CD14-positive monocyte (primary cell): ENCODE results near the gene GCNA. TPM values are rescaled to one million over a fixed set of nuclear protein-coding genes. Genes with fewer than 3 reads are reported as not detected.

ENCODE experiments used
- DNase-seq, 3 donors: peaks; one replicate each; pipeline ENCODE4 v3.0.0-alpha.2; 2011 to 2022
- H2AFZ ChIP-seq: 2 replicates; pipeline ENCODE4 v1.6.0; 2012; ENCODE audit warnings: mild to moderate bottlenecking, low read depth, low read length, inconsistent platforms; ENCODE audit not compliant: insufficient read depth, poor library complexity, severe bottlenecking
- H3K27ac ChIP-seq, 2 donors: 1 replicate in 1 of 2; 2 replicates in 1 of 2; pipeline ENCODE4 v1.5.1; 2012 to 2013; ENCODE audit warnings: low read length in 2 of 2, control low read depth in 1 of 2, inconsistent platforms in 1 of 2, low read depth in 1 of 2, mild to moderate bottlenecking in 1 of 2
- H3K27me3 ChIP-seq, 2 donors: one replicate each; pipeline versions ENCODE4 v1.6.0 to v1.6.1; 2011 to 2013; ENCODE audit warnings: low read length in 2 of 2; ENCODE audit not compliant: control insufficient read depth in 2 of 2, insufficient read depth in 2 of 2
- H3K36me3 ChIP-seq, 2 donors: replicated peaks in 1 of 2; 1 replicate in 1 of 2; 2 replicates in 1 of 2; pipeline versions ENCODE4 v1.5.1 to v1.6.1; 2012 to 2013; ENCODE audit warnings: low read length in 2 of 2, control low read depth in 1 of 2, inconsistent platforms in 1 of 2, mild to moderate bottlenecking in 1 of 2; ENCODE audit not compliant: insufficient read depth in 2 of 2, control insufficient read depth in 1 of 2
- H3K4me1 ChIP-seq, 2 donors: 1 replicate in 1 of 2; 2 replicates in 1 of 2; pipeline versions ENCODE4 v1.5.1 to v1.6.1; 2012 to 2013; ENCODE audit warnings: low read length in 2 of 2, control low read depth in 1 of 2, inconsistent platforms in 1 of 2, mild to moderate bottlenecking in 1 of 2, moderate library complexity in 1 of 2; ENCODE audit not compliant: insufficient read depth in 2 of 2, control insufficient read depth in 1 of 2
- H3K4me2 ChIP-seq: replicated peaks from 2 replicates; pipeline ENCODE3; 2012; ENCODE audit warnings: low read length, moderate library complexity, mild to moderate bottlenecking; ENCODE audit not compliant: poor library complexity, severe bottlenecking; ENCODE audit errors: extremely low read depth
- H3K4me3 ChIP-seq, 3 experiments: fragments of 200-600 bp in 1 of 3; sonication (generic) in 1 of 3; replicated peaks in 1 of 3; 1 replicate in 2 of 3; 2 replicates in 1 of 3; pipeline ENCODE4 v1.5.1; 2011 to 2013; ENCODE audit warnings: low read length in 3 of 3, mild to moderate bottlenecking in 3 of 3, control low read depth in 2 of 3, low read depth in 2 of 3, inconsistent platforms in 1 of 3, moderate library complexity in 1 of 3
- H3K79me2 ChIP-seq: 2 replicates; pipeline ENCODE4 v1.6.0; 2012; ENCODE audit warnings: mild to moderate bottlenecking, control low read depth, inconsistent platforms, low read length, moderate library complexity; ENCODE audit not compliant: insufficient read depth
- H3K9ac ChIP-seq: 2 replicates; pipeline ENCODE4 v1.6.0; 2017; ENCODE audit warnings: low read length, mild to moderate bottlenecking; ENCODE audit not compliant: insufficient read depth, poor library complexity, severe bottlenecking
- H3K9me3 ChIP-seq, 2 donors: replicated peaks in 1 of 2; 1 replicate in 1 of 2; 2 replicates in 1 of 2; pipeline versions ENCODE4 v1.5.1 to v1.6.1; 2012 to 2013; ENCODE audit warnings: low read length in 2 of 2, control low read depth in 1 of 2; ENCODE audit not compliant: control insufficient read depth in 1 of 2, insufficient read depth in 1 of 2
- H4K20me1 ChIP-seq: 2 replicates; pipeline ENCODE4 v1.6.0; 2012; ENCODE audit warnings: mild to moderate bottlenecking, low read length, control low read depth, moderate library complexity; ENCODE audit not compliant: insufficient read depth
- H3K27ac Mint-ChIP-seq, 7 donors: one replicate each; pipeline ENCODE4 v1.8.0; 2020; ENCODE audit warnings: mild to moderate bottlenecking in 7 of 7, mixed read lengths in 7 of 7, moderate library complexity in 6 of 7, inconsistent platforms in 2 of 7
- H3K27me3 Mint-ChIP-seq, 3 donors: one replicate each; pipeline ENCODE4 v1.8.0; 2021 to 2022; ENCODE audit warnings: low read depth in 3 of 3, mild to moderate bottlenecking in 3 of 3, mixed read lengths in 3 of 3, moderate library complexity in 3 of 3, inconsistent platforms in 1 of 3
- H3K36me3 Mint-ChIP-seq, 2 donors: one replicate each; pipeline ENCODE4 v1.8.0; 2020; ENCODE audit warnings: mixed read lengths in 2 of 2, inconsistent platforms in 1 of 2, mild to moderate bottlenecking in 1 of 2
- H3K4me1 Mint-ChIP-seq: one replicate; pipeline ENCODE4 v1.8.0; 2020; ENCODE audit warnings: mild to moderate bottlenecking, mixed read lengths
- H3K4me3 Mint-ChIP-seq, 2 donors: one replicate each; pipeline ENCODE4 v1.8.0; 2020; ENCODE audit warnings: mild to moderate bottlenecking in 2 of 2, mixed read lengths in 2 of 2, moderate library complexity in 1 of 2
- H3K9me3 Mint-ChIP-seq, 7 donors: one replicate each; pipeline ENCODE4 v1.8.0; 2020 to 2022; ENCODE audit warnings: mixed read lengths in 7 of 7, mild to moderate bottlenecking in 6 of 7, moderate library complexity in 6 of 7, inconsistent platforms in 2 of 7
- WGBS: methylation state at CpG from one replicate; pipeline ENCODE4 v1.1.5; 2013; ENCODE audit warnings: missing lambda C conversion rate; ENCODE audit not compliant: insufficient coverage; 5-methylcytosine and 5-hydroxymethylcytosine counted together
- intact Hi-C, 2 donors: fragments of 100-400 bp; cut with micrococcal nuclease; formaldehyde crosslinking; loops; one replicate each; pipeline versions ENCODE4 v1.15.0 to v1.15.1; 2023
- polyA plus RNA-seq, 3 donors: library from polyadenylated mRNA; depleted of rRNA in 1 of 3; unstranded in 2 of 3; stranded (reverse) in 1 of 3; fragments of 300-500 nt in 2 of 3; fragments of >200 nt in 1 of 3; fragmentation: Illumina TruSeq in 2 of 3; gene quantifications; 1 replicate in 2 of 3; 2 replicates in 1 of 3; pipeline ENCODE4 v1.2.3, GENCODE V29; 2012 to 2021
- TF ChIP-seq, protein P1 (sequence below): fragments of 200-600 bp; IDR thresholded peaks from one replicate; pipeline ENCODE4 v1.8.0; 2022; ENCODE audit warnings: antibody characterized with exemption, mild to moderate bottlenecking

The GCNA gene
- polyA plus RNA-seq, 3 donors, result 0.26 to 4.7 (median 0.27) TPM

DNA sequence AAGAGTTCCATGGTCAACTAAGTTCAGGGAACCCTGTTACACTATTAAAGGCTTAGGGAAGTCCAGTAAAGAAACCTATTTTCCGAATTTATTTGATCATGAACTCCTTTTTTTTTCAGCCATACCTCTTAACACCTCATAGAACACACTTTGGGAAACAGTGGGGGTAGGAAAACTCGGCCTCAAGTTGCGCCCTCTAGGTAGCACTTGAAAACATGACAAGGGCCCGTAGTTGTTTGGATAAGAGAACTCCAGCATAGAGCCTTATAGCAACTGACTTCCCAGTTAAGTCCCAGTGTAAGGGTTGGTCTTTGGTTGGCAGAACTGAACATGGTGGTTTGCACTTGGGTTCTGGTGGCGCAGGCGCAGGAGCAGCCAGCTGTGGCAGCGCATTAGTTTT, 30.9 kb upstream of the GCNA start:
- Histone ChIP-seq H3K27ac (peak overlapping the region in 1 of 2 donors; percentile 31), H3K4me2 (no peak overlapping the region), H3K4me3 (no peak overlapping the region), H3K4me1 (peaks cover 24 to 25% of the 10 kb centered on the region in 2 donors), H3K79me2 (peaks cover 79% of the 10 kb centered on the region), H3K27me3 (no peaks in the 10 kb centered on the region), H3K9ac (no peak overlapping the region), H3K9me3 (no peaks in the 10 kb centered on the region), H2AFZ (no peak overlapping the region), H4K20me1 (peaks cover 87% of the 10 kb centered on the region), H3K36me3 (peaks cover 47 to 65% of the 10 kb centered on the region in 2 donors)
- Mint-ChIP-seq H3K9me3 (peaks cover 0 to 2% (median 0%) of the 10 kb centered on the region in 7 donors), H3K27ac (peak overlapping the region in 1 of 7 donors; percentile 21), H3K36me3 (peaks cover 36 to 52% of the 10 kb centered on the region in 2 donors), H3K27me3 (peaks cover 0 to 4% (median 0%) of the 10 kb centered on the region in 3 donors), H3K4me1 (peaks cover 24% of the 10 kb centered on the region), H3K4me3 (no peak overlapping the region)
- no CpG with 5 or more reads among the region's 7 CpGs for WGBS
- DNase-seq, result no peak
- TF ChIP-seq, protein P1, sequence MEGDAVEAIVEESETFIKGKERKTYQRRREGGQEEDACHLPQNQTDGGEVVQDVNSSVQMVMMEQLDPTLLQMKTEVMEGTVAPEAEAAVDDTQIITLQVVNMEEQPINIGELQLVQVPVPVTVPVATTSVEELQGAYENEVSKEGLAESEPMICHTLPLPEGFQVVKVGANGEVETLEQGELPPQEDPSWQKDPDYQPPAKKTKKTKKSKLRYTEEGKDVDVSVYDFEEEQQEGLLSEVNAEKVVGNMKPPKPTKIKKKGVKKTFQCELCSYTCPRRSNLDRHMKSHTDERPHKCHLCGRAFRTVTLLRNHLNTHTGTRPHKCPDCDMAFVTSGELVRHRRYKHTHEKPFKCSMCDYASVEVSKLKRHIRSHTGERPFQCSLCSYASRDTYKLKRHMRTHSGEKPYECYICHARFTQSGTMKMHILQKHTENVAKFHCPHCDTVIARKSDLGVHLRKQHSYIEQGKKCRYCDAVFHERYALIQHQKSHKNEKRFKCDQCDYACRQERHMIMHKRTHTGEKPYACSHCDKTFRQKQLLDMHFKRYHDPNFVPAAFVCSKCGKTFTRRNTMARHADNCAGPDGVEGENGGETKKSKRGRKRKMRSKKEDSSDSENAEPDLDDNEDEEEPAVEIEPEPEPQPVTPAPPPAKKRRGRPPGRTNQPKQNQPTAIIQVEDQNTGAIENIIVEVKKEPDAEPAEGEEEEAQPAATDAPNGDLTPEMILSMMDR, result no peak
- intact Hi-C loops, result loop anchor here in 1 of 2 donors (10.0 kb wide), 1 partner anchor 53 kb away; no protein-coding TSS in a partner anchor

DNA sequence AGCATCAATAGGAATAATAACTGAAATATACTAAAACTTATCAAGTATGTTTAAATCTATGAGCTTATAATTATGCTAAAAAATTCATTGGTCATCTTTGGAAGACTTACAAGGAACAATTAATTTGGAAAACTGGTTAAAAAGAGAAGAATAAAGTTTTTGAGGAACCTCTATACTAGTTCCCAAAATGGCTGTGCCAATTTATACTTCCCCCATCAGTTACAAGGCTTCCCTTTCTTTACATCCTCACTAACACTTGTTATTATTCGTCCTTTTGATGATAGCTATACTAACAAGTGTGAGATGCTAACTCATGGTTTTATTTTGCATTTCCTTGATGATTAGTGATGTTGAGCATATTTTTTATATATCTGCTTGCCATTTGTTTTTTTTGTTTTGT, 28.3 kb upstream of the GCNA start:
- intact Hi-C loops, result loop anchor here (10.0 kb wide), 2 partner anchors 55 to 165 kb away; no protein-coding TSS in a partner anchor
- Histone ChIP-seq H3K9me3 (no peaks in the 10 kb centered on the region), H3K36me3 (peaks cover 47 to 78% of the 10 kb centered on the region in 2 donors), H3K4me1 (peaks cover 13 to 16% of the 10 kb centered on the region in 2 donors), H3K79me2 (peaks cover 62% of the 10 kb centered on the region), H3K9ac (no peak overlapping the region), H3K27me3 (no peaks in the 10 kb centered on the region), H3K4me2 (no peak overlapping the region), H3K4me3 (no peak overlapping the region), H3K27ac (peak overlapping the region in 1 of 2 donors; percentile 27), H4K20me1 (peaks cover 84% of the 10 kb centered on the region), H2AFZ (no peak overlapping the region)
- H3K4me3 Mint-ChIP-seq, result no peak overlapping the region
- DNase-seq, result peak in 2 of 3 donors; percentile 21 to 48
- H3K9me3 Mint-ChIP-seq, result peaks cover 0 to 2% (median 0%) of the 10 kb centered on the region in 7 donors
- H3K27ac Mint-ChIP-seq, result peak overlapping the region in 5 of 7 donors; percentile 18 to 76 (median 51)
- peaks cover 43 to 62% of the 10 kb centered on the region in 2 donors for H3K36me3 Mint-ChIP-seq
- peaks cover 13% of the 10 kb centered on the region for H3K4me1 Mint-ChIP-seq
- WGBS, result no CpG with 5 or more reads among the region's 1 CpG
- H3K27me3 Mint-ChIP-seq, result peaks cover 0 to 4% (median 0%) of the 10 kb centered on the region in 3 donors
- TF ChIP-seq, protein P1, result no peak
